Thymus (tissue), 11 donors: ENCODE measurements around the gene TCHP. TPM values are rescaled to one million over a fixed set of nuclear protein-coding genes. Genes with fewer than 3 reads are reported as not detected.

ENCODE experiments used
- DNase-seq, 9 donors: peaks; one replicate each; pipeline ENCODE4 v3.0.0-alpha.2; 2013; ENCODE audit warnings: low spot score in 9 of 9, low read depth in 6 of 9, missing footprints in 1 of 9
- H3K27ac ChIP-seq, 2 donors: one replicate each; pipeline ENCODE4 v1.5.1; 2013; ENCODE audit warnings: control low read depth in 1 of 2, low read depth in 1 of 2, low read length in 1 of 2, mild to moderate bottlenecking in 1 of 2, moderate library complexity in 1 of 2
- H3K27me3 ChIP-seq, 2 donors: one replicate each; pipeline ENCODE4 v1.5.1; 2013; ENCODE audit warnings: low read length in 1 of 2; ENCODE audit not compliant: control insufficient read depth in 2 of 2, insufficient read depth in 1 of 2
- H3K36me3 ChIP-seq, 2 donors: one replicate each; pipeline ENCODE4 v1.5.1; 2013; ENCODE audit warnings: low read length in 1 of 2, mild to moderate bottlenecking in 1 of 2, moderate library complexity in 1 of 2; ENCODE audit not compliant: control insufficient read depth in 2 of 2, insufficient read depth in 2 of 2
- H3K4me1 ChIP-seq, 2 donors: one replicate each; pipeline ENCODE4 v1.5.1; 2013; ENCODE audit warnings: low read length in 2 of 2; ENCODE audit not compliant: control insufficient read depth in 2 of 2, insufficient read depth in 2 of 2
- H3K4me3 ChIP-seq, 2 donors: one replicate each; pipeline ENCODE4 v1.5.1; 2013; ENCODE audit warnings: low read length in 2 of 2, control low read depth in 1 of 2, mild to moderate bottlenecking in 1 of 2
- H3K9me3 ChIP-seq, 2 donors: one replicate each; pipeline ENCODE4 v1.5.1; 2013; ENCODE audit warnings: low read length in 1 of 2, mild to moderate bottlenecking in 1 of 2; ENCODE audit not compliant: control insufficient read depth in 2 of 2, insufficient read depth in 1 of 2
- WGBS: extraction: QIAGEN DNeasy Blood & Tissue Kit; methylation state at CpG from one replicate; pipeline ENCODE4 v1.1.7; 2013; 5-methylcytosine and 5-hydroxymethylcytosine counted together
- polyA plus RNA-seq: library from polyadenylated mRNA; stranded (reverse); fragments of 200-250 nt; gene quantifications from one replicate; pipeline ENCODE4 v1.2.3, GENCODE V29; 2013
- total RNA-seq: library from RNA; stranded (reverse); fragments of 120-200 nt; gene quantifications from one replicate; pipeline ENCODE4 v1.2.4, GENCODE V29; 2013
- donor health status: healthy.

Gene TCHP
- total and polyA plus RNA-seq, 2 donors: 8.0 to 10.0 TPM

GRCh38 chr12:109863847-109864712 is 36.0 kb upstream of the TCHP start:
- Histone ChIP-seq H3K4me1 (no peaks in the 10 kb centered on the region), H3K27me3 (no peaks in the 10 kb centered on the region), H3K4me3 (no peak overlapping the region), H3K27ac (peak overlapping the region in 1 of 2 donors; percentile 13), H3K9me3 (no peaks in the 10 kb centered on the region), H3K36me3 (peaks cover 0 to 14% of the 10 kb centered on the region in 2 donors)
- WGBS: 86% methylated on average over 9 of the region's 9 CpGs
- no peak for DNase-seq

GRCh38 chr12:109864916-109865315 is 35.2 kb upstream of the TCHP start:
- peaks cover 0 to 14% of the 10 kb centered on the region in 2 donors for H3K36me3 ChIP-seq
- peak overlapping the region in 1 of 2 donors; percentile 5 for H3K27ac ChIP-seq
- 91% methylated on average over 3 of the region's 3 CpGs for WGBS
- H3K9me3 ChIP-seq: no peaks in the 10 kb centered on the region
- no peaks in the 10 kb centered on the region for H3K4me1 ChIP-seq
- DNase-seq: no peak
- no peak overlapping the region for H3K4me3 ChIP-seq
- H3K27me3 ChIP-seq: no peaks in the 10 kb centered on the region

- H3K27me3 ChIP-seq: no peaks in the 10 kb centered on the region
- no peak overlapping the region for H3K4me3 ChIP-seq
- H3K36me3 ChIP-seq: peaks cover 6 to 9% of the 10 kb centered on the region in 2 donors
- 89% methylated on average over 9 of the region's 9 CpGs for WGBS
- H3K9me3 ChIP-seq: no peaks in the 10 kb centered on the region
- H3K27ac ChIP-seq: no peak overlapping the region
- DNase-seq: no peak
- H3K4me1 ChIP-seq: peaks cover 0 to 2% of the 10 kb centered on the region in 2 donors
These were observed 31.7 kb upstream of the TCHP start for GRCh38 chr12:109868182-109869051.

- 66% methylated on average over 2 of the region's 2 CpGs for WGBS
- no peak for DNase-seq
- Histone ChIP-seq H3K4me1 (peaks cover 0 to 2% of the 10 kb centered on the region in 2 donors), H3K9me3 (no peaks in the 10 kb centered on the region), H3K27ac (no peak overlapping the region), H3K36me3 (peaks cover 6 to 9% of the 10 kb centered on the region in 2 donors), H3K27me3 (no peaks in the 10 kb centered on the region), H3K4me3 (no peak overlapping the region)
These were observed 29.4 kb upstream of the TCHP start for GRCh38 chr12:109870648-109871047.

GRCh38 chr12:109871668-109872314 is 28.3 kb upstream of the TCHP start:
- H3K4me1 ChIP-seq: peaks cover 0 to 2% of the 10 kb centered on the region in 2 donors
- no peak overlapping the region for H3K27ac ChIP-seq
- no peak overlapping the region for H3K4me3 ChIP-seq
- no peaks in the 10 kb centered on the region for H3K9me3 ChIP-seq
- no peak for DNase-seq
- H3K27me3 ChIP-seq: no peaks in the 10 kb centered on the region
- H3K36me3 ChIP-seq: peaks cover 6 to 9% of the 10 kb centered on the region in 2 donors
- WGBS: 96% methylated on average over 7 of the region's 7 CpGs

GRCh38 chr12:109873653-109874052 is 26.4 kb upstream of the TCHP start:
- H3K9me3 ChIP-seq: no peaks in the 10 kb centered on the region
- H3K36me3 ChIP-seq: peaks cover 6 to 9% of the 10 kb centered on the region in 2 donors
- no peaks in the 10 kb centered on the region for H3K27me3 ChIP-seq
- H3K4me1 ChIP-seq: peaks cover 0 to 8% of the 10 kb centered on the region in 2 donors
- no peak for DNase-seq
- no peak overlapping the region for H3K4me3 ChIP-seq
- whole genome bisulfite sequencing: 95% methylated on average over 6 of the region's 6 CpGs
- no peak overlapping the region for H3K27ac ChIP-seq

- peaks cover 0 to 21% of the 10 kb centered on the region in 2 donors for H3K4me1 ChIP-seq
These were observed 24.4 kb upstream of the TCHP start for GRCh38 chr12:109875572-109876131.

GRCh38 chr12:109876406-109876805 is 23.7 kb upstream of the TCHP start:
- H3K27ac ChIP-seq: no peak overlapping the region

More at GRCh38 chr12:109875572-109876131, 24.4 kb upstream of the TCHP start:
- Histone ChIP-seq H3K4me3 (no peak overlapping the region), H3K36me3 (peaks cover 6 to 9% of the 10 kb centered on the region in 2 donors), H3K9me3 (no peaks in the 10 kb centered on the region), H3K27me3 (no peaks in the 10 kb centered on the region), H3K27ac (no peak overlapping the region)
- WGBS: 90% methylated on average over 6 of the region's 6 CpGs
- DNase-seq: no peak

More at GRCh38 chr12:109876406-109876805, 23.7 kb upstream of the TCHP start:
- Histone ChIP-seq H3K36me3 (peaks cover 6 to 9% of the 10 kb centered on the region in 2 donors), H3K27me3 (peaks cover 0 to 3% of the 10 kb centered on the region in 2 donors), H3K4me3 (no peak overlapping the region), H3K9me3 (no peaks in the 10 kb centered on the region), H3K4me1 (peaks cover 0 to 23% of the 10 kb centered on the region in 2 donors)
- no peak for DNase-seq
